H1 (cell line): ENCODE results near the gene KCNJ5. TPM values are rescaled to one million over a fixed set of nuclear protein-coding genes. Genes with fewer than 3 reads are reported as not detected.

Experiments used
- BACH1 ChIP-seq: IDR thresholded peaks from 2 replicates; pipeline ENCODE4 v1.6.1; 2012; ENCODE audit warnings: low read length, improper control_type of control experiment
- CEBPB ChIP-seq: IDR thresholded peaks from 2 replicates; pipeline ENCODE4 v1.6.1; 2012; ENCODE audit warnings: low read depth, low read length
- FOSL1 ChIP-seq: IDR thresholded peaks from 2 replicates; pipeline ENCODE4 v1.6.1; 2011; ENCODE audit warnings: mild to moderate bottlenecking, low read depth, low read length, moderate library complexity; ENCODE audit not compliant: insufficient read depth
- GTF2F1 ChIP-seq: IDR thresholded peaks from 2 replicates; pipeline ENCODE4 v1.6.1; 2012; ENCODE audit warnings: low read depth, low read length, improper control_type of control experiment, borderline replicate concordance
- POLR2AphosphoS5 ChIP-seq: IDR thresholded peaks from 2 replicates; pipeline ENCODE4 v1.6.1; 2011; ENCODE audit warnings: low read depth, low read length
- POU5F1 ChIP-seq: IDR thresholded peaks from 2 replicates; pipeline ENCODE4 v1.6.1; 2011; ENCODE audit warnings: low read depth, mild to moderate bottlenecking, low read length, moderate library complexity
- polyA plus RNA-seq, 7 experiments: library from polyadenylated mRNA; depleted of rRNA in 3 of 7; stranded (reverse) in 5 of 7; unstranded in 2 of 7; fragments of >200 nt in 5 of 7; fragments of 200-250 nt in 2 of 7; gene quantifications; 1 replicate in 5 of 7; 2 replicates in 1 of 7; 4 replicates in 1 of 7; pipeline versions ENCODE4 v1.2.1 to v1.2.3, GENCODE V29; 2011 to 2013; ENCODE audit warnings: missing spikeins in 2 of 7, mixed read lengths in 2 of 7
- total RNA-seq: library from RNA; stranded (reverse); fragmentation: NEBNext Ultra II Directional; extraction: Animal tissue kit (Norgen Biotek cat#: 25700); gene quantifications from 2 replicates; pipeline ENCODE4 v1.2.1, GENCODE V29; 2021
- TF ChIP-seq, protein P1 (sequence below): IDR thresholded peaks from 2 replicates; pipeline ENCODE4 v1.6.1; 2011; ENCODE audit warnings: low read depth, mild to moderate bottlenecking, low read length; ENCODE audit not compliant: insufficient read depth

Gene KCNJ5
- total and polyA plus RNA-seq, 2 of the 8 experiments (the other 6 are each of a cell fraction or from before 2014, with no cell fraction given): 0.05 TPM; not detected in 1

DNA sequence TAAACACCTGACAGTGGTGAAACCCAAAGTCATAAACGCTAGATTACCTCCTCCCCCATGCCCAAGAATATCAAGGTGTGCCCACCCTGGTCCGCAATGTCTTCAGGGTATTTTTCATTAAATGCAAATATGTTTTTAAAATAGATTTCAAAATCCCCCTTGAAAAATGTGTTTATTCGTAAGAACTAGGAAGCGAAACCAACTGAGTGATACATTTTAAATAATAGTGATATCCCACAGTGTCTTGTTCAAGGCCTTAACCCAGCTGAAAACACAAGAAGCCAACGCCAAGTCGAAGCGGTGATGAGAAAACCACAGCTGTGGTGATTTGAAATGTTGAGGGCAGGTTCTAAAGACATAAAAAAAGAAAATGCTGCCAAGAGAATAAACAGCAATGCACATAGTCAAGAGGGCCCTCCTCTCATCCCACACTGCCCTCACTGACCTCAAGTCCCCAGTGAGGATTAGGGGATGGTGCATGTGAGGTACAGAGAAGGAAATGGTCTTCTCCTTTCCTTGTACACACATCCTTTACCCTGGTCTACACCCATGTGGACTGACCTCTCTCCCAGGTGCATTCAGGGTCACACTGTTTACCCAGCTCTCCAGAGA lies 49.6 kb upstream of the KCNJ5 start (continued):
- no peak for TF ChIP-seq POLR2AphosphoS5
- no peak for TF ChIP-seq BACH1
- TF ChIP-seq, protein P1, sequence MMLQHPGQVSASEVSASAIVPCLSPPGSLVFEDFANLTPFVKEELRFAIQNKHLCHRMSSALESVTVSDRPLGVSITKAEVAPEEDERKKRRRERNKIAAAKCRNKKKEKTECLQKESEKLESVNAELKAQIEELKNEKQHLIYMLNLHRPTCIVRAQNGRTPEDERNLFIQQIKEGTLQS: no peak
- no peak for TF ChIP-seq CEBPB
- TF ChIP-seq POU5F1: no peak
- no peak for TF ChIP-seq GTF2F1
- no peak for TF ChIP-seq FOSL1
